Mammary epithelial cell (primary cell): ENCODE results near the gene LAMB2.

Experiments
- CTCF ChIP-seq, 2 donors: IDR thresholded peaks in 1 of 2; conservative IDR thresholded peaks in 1 of 2; 2 replicates each; pipeline ENCODE4 v1.5.1; 2011 to 2012; ENCODE audit warnings: inconsistent platforms in 2 of 2, low read length in 2 of 2, mild to moderate bottlenecking in 2 of 2, control low read depth in 1 of 2, low read depth in 1 of 2; ENCODE audit not compliant: insufficient read depth in 1 of 2; ENCODE audit errors: extremely low read depth in 1 of 2
- EZH2 ChIP-seq: IDR thresholded peaks from 2 replicates; pipeline ENCODE4 v1.6.1; 2012; ENCODE audit warnings: low read length, inconsistent platforms, borderline replicate concordance

GRCh38 chr3:49098910-49099630 lies 33.8 kb downstream of the LAMB2 start:
- TF ChIP-seq CTCF (conservative IDR thresholded peaks at IDR 0.05 in 1 of 2, IDR thresholded peaks at IDR 0.05 in 1 of 2; ENCODE audit: extremely low read depth in 1 of 2, insufficient read depth in 1 of 2, low read depth in 1 of 2, low read length in 2 of 2), result no peak
- no peak for TF ChIP-seq EZH2
